ENCODE results near the gene ZDHHC18. TPM values are rescaled to one million over a fixed set of nuclear protein-coding genes. Genes with fewer than 3 reads are reported as not detected.

ZDHHC18 gene
- total and polyA plus RNA-seq, 2 of the 8 experiments (the other 6 are each of a cell fraction or from before 2014, with no cell fraction given), result 29.7 to 49.8 TPM

- CTCF ChIA-PET (ENCODE audit: partially characterized antibody), result interaction anchor here (0.6 to 22.8 kb wide), 15 partner anchors 8 to 565 kb away, joined by 3 to 547 read pairs (median 4); partner anchors contain the start of genes GPATCH3, GPN2 and PIGV
- TF ChIP-seq SUZ12 (IDR thresholded peaks at IDR 0.05; ENCODE audit: low read length) (no peak), RBBP5 (IDR thresholded peaks at IDR 0.05; ENCODE audit: borderline replicate concordance, low read depth, low read length) (no peak), BACH1 (IDR thresholded peaks at IDR 0.05; ENCODE audit: low read length) (no peak), POU5F1 (IDR thresholded peaks at IDR 0.05; ENCODE audit: low read depth, low read length) (no peak), KDM1A (IDR thresholded peaks at IDR 0.05; ENCODE audit: borderline replicate concordance, low read length) (no peak), SIX5 (IDR thresholded peaks at IDR 0.05; ENCODE audit: low read depth, low read length) (no peak), BCL11A (IDR thresholded peaks at IDR 0.05; ENCODE audit: low read depth in 2 of 2, low read length in 2 of 2) (no peak), EZH2 (IDR thresholded peaks at IDR 0.05; ENCODE audit: low read depth, low read length, severe bottlenecking) (no peak), CTBP2 (IDR thresholded peaks at IDR 0.05; ENCODE audit: borderline replicate concordance, insufficient read depth, insufficient read length, low read length) (no peak), NRF1 (IDR thresholded peaks at IDR 0.05; ENCODE audit: low read depth, low read length) (no peak), SIRT6 (IDR thresholded peaks at IDR 0.05; ENCODE audit: low read length) (no peak), TAF7 (optimal IDR thresholded peaks at IDR 0.05; ENCODE audit: borderline replicate concordance, low read depth, low read length) (no peak), JUND (IDR thresholded peaks at IDR 0.05; ENCODE audit: low read length) (no peak), ASH2L (IDR thresholded peaks at IDR 0.05; ENCODE audit: low read length) (no peak)
These were observed 35.4 kb downstream of the ZDHHC18 start for GRCh38 chr1:26861889-26862378.

More at GRCh38 chr1:26861889-26862378, 35.4 kb downstream of the ZDHHC18 start:
- DNase-seq (ENCODE audit: low read depth in 1 of 2, low spot score in 2 of 2) (no peak), FAIRE-seq (no peak)
- H3K4me1 ChIP-seq (replicated peaks in 1 of 4; ENCODE audit: control insufficient read depth in 3 of 4, insufficient read depth in 4 of 4, low read length in 3 of 4), result peaks cover 0 to 22% (median 19%) of the 10 kb centered on the region in 4 experiments; a peak in 6 of 7 replicates
- H4K5ac ChIP-seq (ENCODE audit: insufficient read length, low read depth, low read length), result no peak overlapping the region
- H3K79me1 ChIP-seq (ENCODE audit: low read depth, low read length), result no peaks in the 10 kb centered on the region
- H4K20me1 ChIP-seq (replicated peaks in 1 of 2; ENCODE audit: control insufficient read depth in 1 of 2, insufficient read depth in 2 of 2, low read length in 2 of 2), result no peaks in the 10 kb centered on the region
- H3K4ac ChIP-seq (replicated peaks; ENCODE audit: insufficient read length, low read depth, low read length), result no peak overlapping the region
- no peak overlapping the region for H3K4me2 ChIP-seq (ENCODE audit: insufficient read depth in 1 of 2, low read depth in 2 of 2, low read length in 2 of 2)
- no peak overlapping the region for H2BK20ac ChIP-seq (ENCODE audit: low read length)
- no peak overlapping the region for H3K4me3 ChIP-seq (ENCODE audit: extremely low read depth in 1 of 4, insufficient read depth in 2 of 4, low read depth in 3 of 4, low read length in 4 of 4)
- no peak overlapping the region for H2AFZ ChIP-seq (ENCODE audit: low read length)
- H2AK5ac ChIP-seq (ENCODE audit: low read depth, low read length), result no peak overlapping the region
- H3K14ac ChIP-seq (ENCODE audit: insufficient read length), result no peak overlapping the region
- H3K79me2 ChIP-seq (ENCODE audit: control insufficient read depth in 1 of 2, insufficient read depth in 2 of 2, low read length in 2 of 2), result no peaks in the 10 kb centered on the region
- peak overlapping the region; percentile 76 for H4K91ac ChIP-seq (replicated peaks; ENCODE audit: insufficient read length, low read length)
- H3K27me3 ChIP-seq (replicated peaks in 1 of 4; ENCODE audit: control insufficient read depth in 3 of 4, extremely low read depth in 1 of 4, insufficient read depth in 3 of 4, low read length in 3 of 4), result peaks cover 4 to 13% (median 12%) of the 10 kb centered on the region in 4 experiments; a peak in 5 of 7 replicates
- H3K23me2 ChIP-seq (ENCODE audit: low read depth, low read length), result peaks cover 9% of the 10 kb centered on the region
- H2BK12ac ChIP-seq (ENCODE audit: low read depth, low read length), result 0 out of 2 replicates have a peak overlapping the region, but pooled peaks have one; percentile 64
- peak overlapping the region; percentile 8; the same call in 1 of the 2 replicates for H4K8ac ChIP-seq (ENCODE audit: extremely low read depth, insufficient read depth, low read length)
- no peak overlapping the region for H3K23ac ChIP-seq (ENCODE audit: insufficient read length)
- H3K27ac ChIP-seq (ENCODE audit: low read depth, low read length), result no peak overlapping the region
- no peaks in the 10 kb centered on the region for H3K36me3 ChIP-seq (ENCODE audit: control insufficient read depth in 2 of 4, insufficient read depth in 4 of 4, low read length in 3 of 4)
- no peak overlapping the region for H2BK5ac ChIP-seq (ENCODE audit: low read depth, low read length)
- 88% methylated on average over 7 of the region's 7 CpGs; no CpG with 5 or more reads in 1 of the 2 experiments for WGBS, 2 experiments (ENCODE audit: extremely low coverage in 1 of 2, insufficient coverage in 1 of 2, insufficient read length in 1 of 2, insufficient replicate concordance in 2 of 2, low coverage in 1 of 2, low lambda C conversion rate in 2 of 2, missing lambda C conversion rate in 1 of 2)
- H2BK15ac ChIP-seq (ENCODE audit: low read length), result no peak overlapping the region
- no peak overlapping the region for H2BK120ac ChIP-seq (replicated peaks; ENCODE audit: low read depth, low read length)
- POLR2A ChIA-PET (ENCODE audit: partially characterized antibody), result interaction anchor here (1.0 to 1.3 kb wide), 3 partner anchors 29 to 362 kb away, joined by 3 to 6 read pairs (median 3); partner anchors contain the start of gene GPN2
- no peak overlapping the region for H3K9ac ChIP-seq (replicated peaks in 1 of 4; ENCODE audit: extremely low read depth in 1 of 4, low read depth in 3 of 4, low read length in 3 of 4)
- no peaks in the 10 kb centered on the region for H3K9me3 ChIP-seq (ENCODE audit: insufficient read depth in 2 of 2, low read depth in 1 of 2, low read length in 1 of 2)
- H3K18ac ChIP-seq (ENCODE audit: extremely low read depth, low read length), result no peak overlapping the region
- H3K56ac ChIP-seq (replicated peaks; ENCODE audit: insufficient read length, low read depth, low read length), result no peak overlapping the region

Data from H1 (cell line).